GM18502 (cell line): ENCODE data around the gene VPS35L.

ENCODE experiments used
- ATAC-seq: cut with Tn5 transposase; IDR thresholded peaks from one replicate; pipeline ENCODE4 v1.9.1; 2021; ENCODE audit warnings: mild to moderate bottlenecking; ENCODE audit not compliant: unreplicated experiment, poor library complexity

VPS35L gene

DNA sequence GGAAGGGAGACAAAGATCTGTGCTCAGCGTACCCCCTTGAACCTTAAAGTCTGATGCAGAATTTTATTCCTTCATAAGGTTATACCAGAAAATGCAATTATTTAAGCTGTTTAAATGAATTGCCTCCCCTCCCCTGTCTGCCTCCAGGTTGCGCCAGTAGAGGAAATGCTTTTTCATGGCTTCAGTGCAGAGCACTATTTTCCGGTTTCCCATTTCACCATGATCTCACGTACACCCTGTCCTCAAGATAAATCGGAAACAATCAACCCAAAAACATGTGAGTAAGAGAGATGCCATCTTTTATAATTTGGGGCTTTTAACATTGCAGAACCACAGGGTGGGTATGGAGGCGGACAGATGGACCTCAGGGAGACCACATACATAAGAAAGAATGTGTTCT is 178.0 kb downstream of the VPS35L start:
- ATAC-seq, result no peak

DNA sequence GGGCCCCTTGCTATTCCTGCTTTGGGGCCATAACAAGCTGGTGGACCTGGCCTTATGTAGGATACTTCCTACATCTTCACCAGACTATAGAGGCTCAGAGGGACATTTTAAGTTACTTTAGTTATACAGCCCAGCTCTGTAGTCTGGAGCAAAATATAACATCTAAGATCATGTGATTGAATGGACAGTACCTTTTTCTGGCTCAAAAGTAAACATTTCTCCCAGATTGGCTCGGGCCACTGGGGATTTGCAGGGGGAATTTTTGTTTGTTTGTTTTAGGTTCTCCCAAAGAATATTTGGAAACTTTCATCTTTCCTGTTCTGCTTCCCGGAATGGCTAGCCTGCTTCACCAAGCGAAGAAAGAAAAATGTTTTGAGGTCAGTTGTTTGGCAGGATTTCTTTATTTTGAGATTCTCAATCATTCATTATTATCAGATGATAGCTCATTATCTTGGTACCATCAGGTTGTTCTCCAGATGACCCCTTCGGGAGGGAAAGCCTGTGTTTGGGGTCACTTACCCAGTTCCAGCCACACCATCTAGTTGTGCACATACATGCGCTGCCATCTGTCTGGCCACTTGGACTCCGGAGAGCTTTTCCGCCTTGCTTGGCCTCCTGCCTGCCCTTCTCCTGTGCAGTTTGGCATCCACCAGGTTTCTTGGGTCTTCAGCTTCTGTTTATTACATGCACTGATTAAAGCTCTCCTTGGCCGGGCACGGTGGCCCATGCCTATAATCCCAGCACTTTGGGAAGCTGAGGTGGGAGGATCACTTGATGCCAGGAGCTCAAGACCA is 179.8 kb downstream of the VPS35L start:
- no peak for ATAC-seq

DNA sequence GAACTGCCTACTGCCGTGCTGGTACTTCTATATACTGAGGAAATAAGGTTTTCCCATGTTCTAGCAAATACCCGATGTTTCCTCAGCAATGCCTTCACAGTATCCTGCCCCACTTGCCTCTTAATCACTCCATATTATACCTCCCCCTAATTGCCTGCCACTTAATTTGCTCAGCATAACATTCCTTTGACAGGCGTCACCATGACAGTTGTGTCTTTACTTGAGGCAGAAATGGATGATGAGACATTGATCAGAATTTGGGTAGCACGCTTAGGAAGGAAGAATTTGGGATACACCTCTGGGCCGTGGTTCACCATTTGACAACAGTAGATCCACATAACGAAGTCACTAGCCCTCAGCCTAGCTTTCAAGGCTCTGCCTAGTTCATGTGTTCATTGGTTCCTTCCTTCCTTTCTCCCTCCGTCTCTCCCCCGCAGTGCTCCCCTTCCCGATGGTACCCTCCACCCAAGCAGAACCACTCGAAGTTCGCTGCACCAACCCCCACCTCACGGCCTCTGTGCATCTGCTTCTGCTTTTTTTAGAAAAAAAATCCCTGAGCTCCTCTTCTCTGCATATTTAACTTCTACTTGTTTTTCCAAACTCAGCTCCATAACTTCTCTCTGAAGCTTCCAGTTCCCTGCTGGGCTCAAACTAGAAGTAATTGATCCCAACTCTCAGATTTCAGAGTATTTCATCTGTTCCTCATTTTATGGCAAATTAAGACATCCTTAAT is 182.0 kb downstream of the VPS35L start:
- ATAC-seq, result no peak

DNA sequence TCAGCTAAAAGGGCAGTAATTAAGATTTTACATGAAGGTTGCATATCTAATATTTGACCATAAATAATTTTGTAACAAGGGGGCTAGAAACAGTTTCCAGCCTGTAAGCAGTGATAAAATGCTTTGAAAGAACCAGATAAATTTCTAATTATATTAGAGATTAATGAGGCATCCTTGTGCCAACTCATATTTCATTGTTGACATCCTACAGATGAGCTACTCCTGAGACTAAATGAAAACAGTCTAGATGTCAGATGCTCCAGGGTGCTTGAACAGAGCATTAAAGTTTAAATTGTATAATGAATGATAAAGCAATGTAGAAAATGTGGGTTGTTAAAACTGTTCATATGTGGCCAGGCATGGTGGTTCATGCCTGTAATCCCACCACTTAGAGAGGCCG is 185.9 kb downstream of the VPS35L start:
- ATAC-seq, result no peak

GRCh38 chr16:19743816-19744159 is 188.3 kb downstream of the VPS35L start:
- ATAC-seq, result no peak

DNA sequence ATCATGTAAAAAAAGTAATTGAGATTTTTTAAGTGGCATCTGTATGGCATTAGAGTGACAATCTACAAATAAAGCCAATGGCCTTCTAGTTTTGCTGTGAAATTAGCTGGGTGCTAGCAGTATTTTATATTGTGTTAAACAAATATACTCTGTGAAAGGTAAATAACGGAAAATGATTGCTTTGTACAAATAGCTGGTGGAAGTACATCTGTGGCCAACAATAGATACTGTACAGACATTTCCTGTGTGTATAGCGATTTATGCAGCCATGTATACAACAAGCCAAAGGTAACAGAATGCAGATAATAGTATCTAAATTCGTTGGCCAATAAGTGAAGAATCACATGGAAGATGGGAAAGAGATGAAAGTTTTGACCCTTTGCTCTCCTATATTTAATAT is 189.2 kb downstream of the VPS35L start:
- ATAC-seq, result no peak

GRCh38 chr16:19745286-19746010 is 189.9 kb downstream of the VPS35L start:
- ATAC-seq, result no peak

DNA sequence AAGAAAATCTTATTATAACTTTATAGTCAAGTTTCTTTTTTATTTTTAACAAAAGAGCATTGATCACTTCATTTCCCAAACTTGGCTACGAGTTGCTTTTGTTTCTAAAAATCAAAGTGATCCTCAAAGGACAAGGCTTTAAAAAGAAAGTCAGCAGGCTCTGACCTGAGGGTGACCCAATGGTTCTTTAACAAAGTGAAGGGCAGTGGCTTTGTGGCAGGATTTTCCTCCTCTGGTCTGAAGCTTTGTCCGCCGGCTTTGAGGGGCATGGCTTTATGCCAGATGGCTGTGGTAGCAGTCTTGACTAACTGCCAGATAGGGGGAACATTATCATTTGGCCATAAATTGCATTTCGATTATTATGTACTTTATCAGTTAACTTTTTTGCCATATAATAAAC is 191.1 kb downstream of the VPS35L start:
- ATAC-seq, result no peak

- ATAC-seq, result no peak
Measured at GRCh38 chr16:19748389-19749168, 193.1 kb downstream of the VPS35L start.

DNA sequence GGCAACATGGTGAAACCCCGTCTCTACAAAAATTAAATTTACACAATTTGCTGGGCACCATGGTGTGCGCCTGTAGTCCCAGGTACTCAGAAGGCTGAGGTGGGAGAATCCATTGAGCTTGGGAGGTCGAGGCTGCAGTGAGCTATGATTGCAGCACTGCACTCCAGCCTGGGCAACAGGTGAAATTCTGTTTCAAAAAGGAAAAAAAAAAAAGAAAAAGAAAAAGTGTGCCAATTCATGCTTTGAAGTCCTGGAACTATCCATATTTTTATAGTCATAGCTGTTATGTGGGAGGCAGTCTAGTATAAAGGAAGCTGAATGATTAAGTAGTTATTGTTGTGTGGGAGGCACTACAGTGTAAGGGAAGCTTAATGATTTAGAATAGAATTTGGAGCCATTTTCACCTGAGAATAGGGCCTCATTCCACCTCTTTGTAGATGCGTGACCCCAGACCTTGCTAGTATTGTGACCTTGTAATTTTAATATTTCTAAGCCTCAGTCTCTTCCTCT is 194.1 kb downstream of the VPS35L start:
- no peak for ATAC-seq
